Endothelial cell of umbilical vein (primary cell): ENCODE results near the gene PGAP1. TPM values are rescaled to one million over a fixed set of nuclear protein-coding genes. Genes with fewer than 3 reads are reported as not detected.

Experiments used
- BruUV-seq: library from RNA; stranded (reverse); fragments of 400-500 nt; replicated peaks from 2 replicates; lab custom pipeline; 2021; lab: Mats Ljungman, UMichigan
- CTCF ChIA-PET: fragments of 300-600, 350-600 bp; sonication (Branson Sonifier 250); formaldehyde crosslinking; loops from one replicate; lab custom pipeline; 2021; ENCODE audit warnings: antibody characterized with exemption, inconsistent platforms; lab: Charles Lee
- POLR2A ChIA-PET: fragments of 300-600, 350-600 bp; sonication (Branson Sonifier 250); formaldehyde crosslinking; loops from one replicate; lab custom pipeline; 2021; ENCODE audit warnings: antibody characterized with exemption, inconsistent platforms; lab: Charles Lee
- DNase-seq: peaks from one replicate; pipeline ENCODE4 v3.0.0-alpha.2; 2011; ENCODE audit warnings: low read depth, low spot score
- FAIRE-seq: peaks from 2 replicates; lab custom pipeline; 2011; peaks lifted over from hg19 to GRCh38; lab: Jason Lieb, UNC
- H2AFZ ChIP-seq: 2 replicates; pipeline ENCODE4 v1.6.0; 2012; ENCODE audit warnings: low read depth, low read length, control low read depth, inconsistent platforms
- H3K27ac ChIP-seq: 2 replicates; pipeline ENCODE4 v1.5.1; 2011; ENCODE audit warnings: low read depth, mild to moderate bottlenecking, control low read depth, low read length, moderate library complexity; ENCODE audit not compliant: insufficient read depth
- H3K27me3 ChIP-seq, 2 experiments: 2 replicates each; pipeline versions ENCODE4 v1.6.0 to v1.6.1; 2011; ENCODE audit warnings: low read length in 2 of 2, mixed read lengths in 1 of 2; ENCODE audit not compliant: control insufficient read depth in 2 of 2, insufficient read depth in 2 of 2
- H3K36me3 ChIP-seq, 2 experiments: 2 replicates in 1 of 2; 3 replicates in 1 of 2; pipeline ENCODE4 v1.5.1; 2011; ENCODE audit warnings: low read length in 2 of 2, mild to moderate bottlenecking in 1 of 2, moderate library complexity in 1 of 2; ENCODE audit not compliant: control insufficient read depth in 2 of 2, insufficient read depth in 2 of 2; ENCODE audit errors: extremely low read depth in 1 of 2
- H3K4me1 ChIP-seq: 3 replicates; pipeline ENCODE4 v1.5.1; 2011; ENCODE audit warnings: mild to moderate bottlenecking, low read length; ENCODE audit not compliant: control insufficient read depth, insufficient read depth; ENCODE audit errors: extremely low read depth
- H3K4me2 ChIP-seq: 2 replicates; pipeline ENCODE4 v1.6.1; 2011; ENCODE audit warnings: low read length, control low read depth, mixed read lengths; ENCODE audit not compliant: insufficient read depth
- H3K4me3 ChIP-seq, 3 experiments: fragments of 200-600 bp in 1 of 3; sonication (generic), shearing (Covaris generic) in 1 of 3; replicated peaks in 1 of 3; 2 replicates each; pipeline ENCODE4 v1.5.1; 2011 to 2016; ENCODE audit warnings: control low read depth in 3 of 3, low read length in 3 of 3, mild to moderate bottlenecking in 2 of 3, inconsistent platforms in 1 of 3, low read depth in 1 of 3, moderate library complexity in 1 of 3; ENCODE audit not compliant: insufficient read depth in 1 of 3
- H3K79me2 ChIP-seq: 2 replicates; pipeline ENCODE4 v1.6.0; 2012; ENCODE audit warnings: low read length, inconsistent platforms; ENCODE audit not compliant: control insufficient read depth, insufficient read depth
- H3K9ac ChIP-seq: replicated peaks from 2 replicates; pipeline ENCODE3; 2011; ENCODE audit warnings: low read length, control low read depth; ENCODE audit not compliant: insufficient read depth; ENCODE audit errors: extremely low read depth
- H3K9me1 ChIP-seq: replicated peaks from 3 replicates; pipeline ENCODE4 v1.6.0; 2011; ENCODE audit warnings: mild to moderate bottlenecking, low read length; ENCODE audit not compliant: control insufficient read depth, insufficient read depth; ENCODE audit errors: extremely low read depth
- H3K9me3 ChIP-seq: replicated peaks from 2 replicates; pipeline ENCODE4 v1.5.1; 2012; ENCODE audit warnings: low read length, inconsistent platforms; ENCODE audit not compliant: control insufficient read depth, insufficient read depth
- H4K20me1 ChIP-seq: replicated peaks from 2 replicates; pipeline ENCODE3; 2011; ENCODE audit warnings: mild to moderate bottlenecking, low read length; ENCODE audit not compliant: control insufficient read depth, insufficient read depth; ENCODE audit errors: extremely low read depth
- EZH2 ChIP-seq: IDR thresholded peaks from 2 replicates; pipeline ENCODE4 v1.6.1; 2012; ENCODE audit warnings: borderline replicate concordance, low read depth, mild to moderate bottlenecking, moderate library complexity, low read length, inconsistent platforms; ENCODE audit not compliant: severe bottlenecking
- FOS ChIP-seq: IDR thresholded peaks from 2 replicates; pipeline ENCODE4 v1.6.1; 2011; ENCODE audit warnings: mild to moderate bottlenecking, low read length, moderate library complexity, borderline replicate concordance; ENCODE audit not compliant: insufficient read depth
- GATA2 ChIP-seq: IDR thresholded peaks from 2 replicates; pipeline ENCODE4 v1.7.0; 2011; ENCODE audit warnings: low read depth, mild to moderate bottlenecking, moderate library complexity, mixed read lengths, low read length; ENCODE audit not compliant: insufficient read length, insufficient read depth
- JUN ChIP-seq: IDR thresholded peaks from 2 replicates; pipeline ENCODE4 v1.6.1; 2011; ENCODE audit warnings: borderline replicate concordance, low read depth; ENCODE audit not compliant: insufficient read length, insufficient read depth
- MAX ChIP-seq: IDR thresholded peaks from 2 replicates; pipeline ENCODE4 v1.6.1; 2011; ENCODE audit not compliant: insufficient read depth, insufficient read length
- MYC ChIP-seq: IDR thresholded peaks from one replicate; pipeline ENCODE4 v1.6.1; 2011; ENCODE audit warnings: mild to moderate bottlenecking, low read depth, low read length
- POLR2A ChIP-seq: IDR thresholded peaks from 2 replicates; pipeline ENCODE4 v1.6.1; 2012; ENCODE audit warnings: low read depth, mild to moderate bottlenecking, control low read depth, low read length
- POLR2AphosphoS5 ChIP-seq: IDR thresholded peaks from 2 replicates; pipeline ENCODE4 v1.6.1; 2012; ENCODE audit warnings: low read depth, mild to moderate bottlenecking, control low read depth, low read length, moderate library complexity; ENCODE audit not compliant: insufficient read depth
- dilution Hi-C: fragments of 300-500 bp; cut with MboI; formaldehyde crosslinking; loops from one replicate; pipeline ENCODE4 v1.15.0; 2019; ENCODE audit warnings: low sequenced_read_pairs; ENCODE audit not compliant: extremely low pct_ligation_motif_present
- intact Hi-C: fragments of 100-400 bp; cut with micrococcal nuclease; formaldehyde crosslinking; loops from one replicate; pipeline ENCODE4 v1.10.0; 2022
- polyA plus RNA-seq, 4 experiments: library from polyadenylated mRNA; depleted of rRNA in 3 of 4; stranded (reverse) in 3 of 4; unstranded in 1 of 4; fragments of >200 nt; gene quantifications; 2 replicates each; pipeline versions ENCODE4 v1.2.1 to v1.2.3, GENCODE V29; 2011 to 2012; ENCODE audit warnings: missing spikeins in 1 of 4
- total RNA-seq: library from RNA; stranded (reverse); gene quantifications from 2 replicates; pipeline ENCODE4 v1.2.3, GENCODE V29; 2021
- TF ChIP-seq, protein P1 (sequence below), 2 donors: IDR thresholded peaks; 1 replicate in 1 of 2; 2 replicates in 1 of 2; pipeline ENCODE4 v1.5.1; 2011; ENCODE audit warnings: low read length in 2 of 2, mild to moderate bottlenecking in 2 of 2, moderate library complexity in 2 of 2, control low read depth in 1 of 2, inconsistent platforms in 1 of 2, low read depth in 1 of 2; ENCODE audit not compliant: insufficient read depth in 1 of 2; ENCODE audit errors: extremely low read depth in 1 of 2

PGAP1 gene
- total and polyA plus RNA-seq, 2 donors (not counting 3 experiments of a cell fraction or from before 2014, with no cell fraction given): 3.9 to 9.8 TPM

DNA sequence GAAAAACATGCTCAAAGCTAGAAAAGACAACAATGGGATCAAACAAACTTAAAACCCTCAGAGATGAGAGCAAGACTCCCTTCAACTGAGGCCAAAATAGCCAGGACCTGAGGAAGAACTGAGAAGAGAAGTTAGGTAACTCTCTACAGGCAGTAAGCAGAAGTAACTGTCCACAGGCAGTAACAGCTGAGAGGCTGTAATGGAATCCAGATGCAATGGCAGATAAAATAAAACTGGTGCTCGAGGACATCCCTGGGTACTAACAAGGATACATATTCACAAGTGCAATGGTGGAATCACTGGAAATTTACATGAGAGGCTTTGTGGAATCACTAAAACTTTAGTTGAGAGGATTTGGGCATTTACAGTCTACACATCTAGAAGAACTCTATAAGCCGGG, 86.9 kb downstream of the PGAP1 start:
- no TSS peak for BruUV-seq
- no peaks in the 10 kb centered on the region for H3K4me1 ChIP-seq
- ChIA-PET CTCF (no interaction called here), POLR2A (no interaction called here)
- no peak for DNase-seq
- H4K20me1 ChIP-seq: no peaks in the 10 kb centered on the region
- no peak overlapping the region for H3K27ac ChIP-seq
- no peak for TF ChIP-seq POLR2A
- TF ChIP-seq GATA2: no peak
- TF ChIP-seq MYC: no peak
- TF ChIP-seq JUN: no peak
- no peak for TF ChIP-seq EZH2
- TF ChIP-seq POLR2AphosphoS5: no peak
- TF ChIP-seq, protein P1, sequence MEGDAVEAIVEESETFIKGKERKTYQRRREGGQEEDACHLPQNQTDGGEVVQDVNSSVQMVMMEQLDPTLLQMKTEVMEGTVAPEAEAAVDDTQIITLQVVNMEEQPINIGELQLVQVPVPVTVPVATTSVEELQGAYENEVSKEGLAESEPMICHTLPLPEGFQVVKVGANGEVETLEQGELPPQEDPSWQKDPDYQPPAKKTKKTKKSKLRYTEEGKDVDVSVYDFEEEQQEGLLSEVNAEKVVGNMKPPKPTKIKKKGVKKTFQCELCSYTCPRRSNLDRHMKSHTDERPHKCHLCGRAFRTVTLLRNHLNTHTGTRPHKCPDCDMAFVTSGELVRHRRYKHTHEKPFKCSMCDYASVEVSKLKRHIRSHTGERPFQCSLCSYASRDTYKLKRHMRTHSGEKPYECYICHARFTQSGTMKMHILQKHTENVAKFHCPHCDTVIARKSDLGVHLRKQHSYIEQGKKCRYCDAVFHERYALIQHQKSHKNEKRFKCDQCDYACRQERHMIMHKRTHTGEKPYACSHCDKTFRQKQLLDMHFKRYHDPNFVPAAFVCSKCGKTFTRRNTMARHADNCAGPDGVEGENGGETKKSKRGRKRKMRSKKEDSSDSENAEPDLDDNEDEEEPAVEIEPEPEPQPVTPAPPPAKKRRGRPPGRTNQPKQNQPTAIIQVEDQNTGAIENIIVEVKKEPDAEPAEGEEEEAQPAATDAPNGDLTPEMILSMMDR (IDR thresholded peaks at IDR 0.05; ENCODE audit: extremely low read depth in 1 of 2, insufficient read depth in 1 of 2, low read depth in 1 of 2, low read length in 2 of 2): no peak
- TF ChIP-seq FOS: no peak
- no peak for TF ChIP-seq MAX
- H3K9ac ChIP-seq: no peak overlapping the region
- peaks cover 5 to 10% of the 10 kb centered on the region in 2 experiments for H3K36me3 ChIP-seq
- H3K9me1 ChIP-seq: no peaks in the 10 kb centered on the region
- no peak overlapping the region for H3K4me2 ChIP-seq
- H2AFZ ChIP-seq: no peak overlapping the region
- H3K79me2 ChIP-seq: no peaks in the 10 kb centered on the region
- intact Hi-C loops: no loop called here
- no peak for FAIRE-seq
- H3K27me3 ChIP-seq: no peaks in the 10 kb centered on the region
- dilution Hi-C loops: no loop called here
- no peaks in the 10 kb centered on the region for H3K9me3 ChIP-seq
- no peak overlapping the region for H3K4me3 ChIP-seq
